GM23248 (cell line): ENCODE results near the gene TBX1. TPM values are rescaled to one million over a fixed set of nuclear protein-coding genes. Genes with fewer than 3 reads are reported as not detected.

Experiments
- DNase-seq: peaks from one replicate; pipeline ENCODE4 v3.0.0-alpha.2; 2015
- H2AFZ ChIP-seq: fragments of 200-600 bp; sonication (generic); 2 replicates; pipeline ENCODE4 v1.6.1; 2016; ENCODE audit warnings: antibody characterized with exemption
- H3F3A ChIP-seq: fragments of 200-600 bp; sonication (generic); 2 replicates; pipeline ENCODE4 v1.6.1; 2016; ENCODE audit warnings: mild to moderate bottlenecking, antibody characterized with exemption, mixed run types; ENCODE audit not compliant: insufficient read depth
- H3K27ac ChIP-seq: fragments of 200-600 bp; sonication (generic); 2 replicates; pipeline ENCODE4 v1.5.1; 2016; ENCODE audit warnings: mild to moderate bottlenecking
- H3K27me3 ChIP-seq: fragments of 200-600 bp; sonication (generic); replicated peaks from 2 replicates; pipeline ENCODE4 v1.6.1; 2016; ENCODE audit warnings: mild to moderate bottlenecking; ENCODE audit not compliant: insufficient read depth
- H3K36me3 ChIP-seq: fragments of 200-600 bp; sonication (generic); 2 replicates; pipeline ENCODE4 v1.6.1; 2016; ENCODE audit warnings: low read depth, mild to moderate bottlenecking
- H3K4me1 ChIP-seq: fragments of 200-600 bp; sonication (generic); 2 replicates; pipeline ENCODE4 v1.6.1; 2016; ENCODE audit warnings: mild to moderate bottlenecking; ENCODE audit not compliant: insufficient read depth
- H3K4me2 ChIP-seq: fragments of 200-600 bp; sonication (generic); one replicate; pipeline ENCODE4 v1.6.1; 2016; ENCODE audit warnings: mild to moderate bottlenecking; ENCODE audit not compliant: unreplicated experiment
- H3K4me3 ChIP-seq: fragments of 200-600 bp; sonication (generic); 2 replicates; pipeline ENCODE4 v1.5.1; 2016; ENCODE audit warnings: mild to moderate bottlenecking
- H3K79me2 ChIP-seq: fragments of 200-600 bp; sonication (generic); 2 replicates; pipeline ENCODE4 v1.6.1; 2016; ENCODE audit warnings: mild to moderate bottlenecking; ENCODE audit not compliant: insufficient read depth
- H3K9ac ChIP-seq: fragments of 200-600 bp; sonication (generic); 2 replicates; pipeline ENCODE4 v1.6.1; 2016; ENCODE audit warnings: mild to moderate bottlenecking
- H3K9me2 ChIP-seq: fragments of 200-600 bp; sonication (generic); 2 replicates; pipeline ENCODE4 v1.6.1; 2016; ENCODE audit warnings: mixed run types, mild to moderate bottlenecking, moderate library complexity; ENCODE audit not compliant: insufficient read depth
- H3K9me3 ChIP-seq: fragments of 200-600 bp; sonication (generic); one replicate; pipeline ENCODE4 v1.6.1; 2017; ENCODE audit warnings: low read depth
- H4K20me1 ChIP-seq: fragments of 200-600 bp; sonication (generic); 2 replicates; pipeline ENCODE4 v1.6.0; 2016; ENCODE audit not compliant: insufficient read depth
- EZH2 ChIP-seq: fragments of 200-600 bp; sonication (generic); IDR thresholded peaks from 2 replicates; pipeline ENCODE4 v1.6.1; 2018; ENCODE audit warnings: antibody characterized with exemption, mild to moderate bottlenecking; ENCODE audit not compliant: insufficient read depth, poor library complexity, severe bottlenecking
- EZH2phosphoT487 ChIP-seq: fragments of 200-600 bp; sonication (generic); IDR thresholded peaks from 2 replicates; pipeline ENCODE4 v1.6.1; 2018; ENCODE audit warnings: antibody characterized with exemption, moderate library complexity, mild to moderate bottlenecking, low read depth; ENCODE audit not compliant: insufficient read depth
- WGBS, 2 experiments: methylation state at CpG; one replicate each; pipeline ENCODE4 v1.1.6; 2015 to 2017; ENCODE audit warnings: low lambda C conversion rate in 2 of 2, low coverage in 1 of 2; ENCODE audit errors: missing lambda C conversion rate in 2 of 2; 5-methylcytosine and 5-hydroxymethylcytosine counted together
- in situ Hi-C: fragments of 300-500 bp; cut with MboI; formaldehyde crosslinking; loops from 2 replicates; pipeline ENCODE4 v1.15.0; 2020
- polyA plus RNA-seq: library from polyadenylated mRNA; unstranded; fragments of >200 nt; fragmentation: Nextera tagmentation; extraction: Ambion mirVana; gene quantifications from 2 replicates; pipeline ENCODE4 v1.2.1, GENCODE V29; 2016
- total RNA-seq: library from RNA; depleted of rRNA; stranded (reverse); fragments of >200 nt; shearing (Covaris generic); gene quantifications from 2 replicates; pipeline ENCODE4 v1.2.3, GENCODE V29; 2014

The TBX1 gene
- total and polyA plus RNA-seq, 2 experiments from 2014 or later: 2.8 to 4.6 TPM

- Histone ChIP-seq H3F3A (no peaks in the 10 kb centered on the region), H3K27me3 (no peaks in the 10 kb centered on the region), H3K4me3 (no peak overlapping the region), H3K79me2 (no peaks in the 10 kb centered on the region), H3K9me2 (no peaks in the 10 kb centered on the region), H4K20me1 (no peaks in the 10 kb centered on the region), H3K4me1 (no peaks in the 10 kb centered on the region; the same call in 1 of the 2 replicates), H3K27ac (no peak overlapping the region), H3K4me2 (no peak overlapping the region), H2AFZ (no peak overlapping the region), H3K9me3 (no peaks in the 10 kb centered on the region), H3K36me3 (no peaks in the 10 kb centered on the region), H3K9ac (no peak overlapping the region)
- TF ChIP-seq EZH2 (no peak), EZH2phosphoT487 (no peak)
- no peak for DNase-seq
- 90 to 93% methylated on average over 11 of the region's 11 CpGs for WGBS, 2 experiments
- in situ Hi-C loops: no loop called here
Measured at GRCh38 chr22:19808873-19809478, 48.4 kb downstream of the TBX1 start.

- in situ Hi-C loops: no loop called here
- H3K9ac ChIP-seq: no peak overlapping the region
- no peaks in the 10 kb centered on the region for H3K79me2 ChIP-seq
- no peak overlapping the region for H2AFZ ChIP-seq
- H3K27me3 ChIP-seq: no peaks in the 10 kb centered on the region
- TF ChIP-seq EZH2phosphoT487 (no peak), EZH2 (no peak)
- H3K36me3 ChIP-seq: no peaks in the 10 kb centered on the region
- DNase-seq: no peak
- no peak overlapping the region for H3K27ac ChIP-seq
- no peaks in the 10 kb centered on the region for H3F3A ChIP-seq
- WGBS, 2 experiments: 90 to 95% methylated on average over 3 of the region's 3 CpGs
- H3K4me3 ChIP-seq: no peak overlapping the region
- H3K9me3 ChIP-seq: no peaks in the 10 kb centered on the region
- H3K4me1 ChIP-seq: no peaks in the 10 kb centered on the region; the same call in 1 of the 2 replicates
- no peak overlapping the region for H3K4me2 ChIP-seq
- no peaks in the 10 kb centered on the region for H3K9me2 ChIP-seq
- H4K20me1 ChIP-seq: no peaks in the 10 kb centered on the region
Measured at GRCh38 chr22:19809741-19810140, 49.2 kb downstream of the TBX1 start.

- Histone ChIP-seq H3K4me3 (no peak overlapping the region), H3K9me2 (no peaks in the 10 kb centered on the region), H3K4me2 (no peak overlapping the region), H3K9me3 (no peaks in the 10 kb centered on the region), H3K79me2 (no peaks in the 10 kb centered on the region), H3K36me3 (no peaks in the 10 kb centered on the region), H3K9ac (no peak overlapping the region), H3K27ac (no peak overlapping the region), H3K4me1 (no peaks in the 10 kb centered on the region; the same call in 1 of the 2 replicates), H3K27me3 (no peaks in the 10 kb centered on the region), H3F3A (no peaks in the 10 kb centered on the region), H2AFZ (no peak overlapping the region), H4K20me1 (no peaks in the 10 kb centered on the region)
- DNase-seq: peak; percentile 67
- in situ Hi-C loops: no loop called here
- WGBS, 2 experiments: 91% methylated on average over 22 to 23 of the region's 23 CpGs
- no peak for TF ChIP-seq EZH2phosphoT487
- TF ChIP-seq EZH2: no peak
Measured at GRCh38 chr22:19810381-19811201, 50.0 kb downstream of the TBX1 start.

- H3F3A ChIP-seq: no peaks in the 10 kb centered on the region
- no peaks in the 10 kb centered on the region for H3K79me2 ChIP-seq
- DNase-seq: no peak
- 84 to 91% methylated on average over 11 to 12 of the region's 12 CpGs for WGBS, 2 experiments
- H3K9me2 ChIP-seq: no peaks in the 10 kb centered on the region
- H3K9ac ChIP-seq: no peak overlapping the region
- H3K9me3 ChIP-seq: no peaks in the 10 kb centered on the region
- no peaks in the 10 kb centered on the region for H3K36me3 ChIP-seq
- in situ Hi-C loops: no loop called here
- no peaks in the 10 kb centered on the region; the same call in 1 of the 2 replicates for H3K4me1 ChIP-seq
- H3K4me2 ChIP-seq: no peak overlapping the region
- TF ChIP-seq EZH2phosphoT487 (no peak), EZH2 (no peak)
- no peaks in the 10 kb centered on the region for H4K20me1 ChIP-seq
- H3K27me3 ChIP-seq: no peaks in the 10 kb centered on the region
- no peak overlapping the region for H3K27ac ChIP-seq
- no peak overlapping the region for H3K4me3 ChIP-seq
- H2AFZ ChIP-seq: no peak overlapping the region
Measured at GRCh38 chr22:19811211-19811621, 50.6 kb downstream of the TBX1 start.
